GM21526 (cell line): ENCODE measurements around the gene KSR1.
"Not testable (repeated sequence)": the region's sequence is repeated elsewhere in the genome, so short reads cannot be mapped to it uniquely, and the experiment has no call there.

Experiments used
- ATAC-seq: cut with Tn5 transposase; IDR thresholded peaks from one replicate; pipeline ENCODE4 v1.9.1; 2021; ENCODE audit warnings: moderate library complexity; ENCODE audit not compliant: unreplicated experiment, low FRiP score

The KSR1 gene

GRCh38 chr17:27425991-27426390 is 30.3 kb upstream of the KSR1 start:
- ATAC-seq = no peak

GRCh38 chr17:27426471-27426870 is 29.8 kb upstream of the KSR1 start:
- not testable (repeated sequence) for ATAC-seq

- not testable (repeated sequence) for ATAC-seq
These were observed 28.9 kb upstream of the KSR1 start for GRCh38 chr17:27427166-27427862.

DNA sequence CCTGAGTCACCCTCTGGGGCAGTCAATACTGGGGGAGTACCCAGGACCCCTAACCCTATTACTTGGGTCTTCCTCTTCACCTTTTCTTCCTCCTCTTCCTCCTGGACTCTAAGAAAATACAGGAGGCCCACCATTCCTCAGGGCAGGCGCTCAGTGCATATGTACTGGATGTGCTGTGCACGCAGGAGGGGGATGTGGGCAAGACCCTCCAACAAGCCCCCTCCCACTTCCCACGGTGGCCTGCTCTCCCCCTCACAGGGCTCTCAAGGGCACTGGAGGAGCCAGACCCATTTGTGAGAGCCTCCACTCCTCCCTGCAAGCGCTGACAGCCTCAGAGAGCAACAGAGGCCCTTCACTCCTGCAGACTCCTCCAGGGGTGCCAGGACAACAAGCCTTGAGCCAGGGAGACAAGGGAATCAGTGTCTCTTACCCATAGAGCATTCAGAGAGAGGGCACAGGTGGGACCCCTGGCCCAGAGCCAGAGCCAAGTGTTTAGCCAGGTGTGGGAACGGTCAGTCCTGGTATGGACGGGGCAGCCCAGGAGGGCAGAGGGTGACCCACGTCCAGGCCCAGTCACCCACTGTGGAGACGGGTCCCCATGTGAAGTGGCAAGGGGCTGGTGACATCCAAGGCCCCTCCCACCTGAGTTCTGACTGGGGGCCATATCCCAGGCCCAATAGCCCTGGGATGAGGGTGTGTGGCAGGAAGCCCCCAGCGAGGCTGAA is 27.3 kb upstream of the KSR1 start:
- no peak for ATAC-seq

GRCh38 chr17:27429666-27430382 is 26.4 kb upstream of the KSR1 start:
- no peak for ATAC-seq

DNA sequence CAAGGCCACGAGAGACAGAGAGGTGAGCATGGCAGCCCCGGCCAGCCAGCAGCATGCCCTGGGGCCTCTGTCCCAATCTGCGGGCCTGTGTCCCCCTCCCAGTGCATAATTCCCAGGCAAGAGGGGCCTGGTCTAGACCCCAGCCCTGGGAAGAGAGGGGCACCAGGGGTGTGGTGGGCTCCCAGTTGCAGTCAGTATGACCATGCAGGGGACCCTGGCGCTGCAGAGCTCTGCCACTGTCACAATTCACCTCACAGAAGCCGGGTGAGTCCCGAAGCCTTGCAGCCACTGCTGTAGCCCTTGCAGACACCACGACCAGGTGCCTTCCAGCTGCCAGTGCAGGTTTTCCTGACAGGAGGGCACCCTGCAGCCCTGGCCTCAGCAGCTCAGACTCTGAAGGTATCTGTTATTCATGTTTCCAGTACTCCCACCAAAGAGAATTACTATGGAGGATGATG is 25.8 kb upstream of the KSR1 start:
- no peak for ATAC-seq

DNA sequence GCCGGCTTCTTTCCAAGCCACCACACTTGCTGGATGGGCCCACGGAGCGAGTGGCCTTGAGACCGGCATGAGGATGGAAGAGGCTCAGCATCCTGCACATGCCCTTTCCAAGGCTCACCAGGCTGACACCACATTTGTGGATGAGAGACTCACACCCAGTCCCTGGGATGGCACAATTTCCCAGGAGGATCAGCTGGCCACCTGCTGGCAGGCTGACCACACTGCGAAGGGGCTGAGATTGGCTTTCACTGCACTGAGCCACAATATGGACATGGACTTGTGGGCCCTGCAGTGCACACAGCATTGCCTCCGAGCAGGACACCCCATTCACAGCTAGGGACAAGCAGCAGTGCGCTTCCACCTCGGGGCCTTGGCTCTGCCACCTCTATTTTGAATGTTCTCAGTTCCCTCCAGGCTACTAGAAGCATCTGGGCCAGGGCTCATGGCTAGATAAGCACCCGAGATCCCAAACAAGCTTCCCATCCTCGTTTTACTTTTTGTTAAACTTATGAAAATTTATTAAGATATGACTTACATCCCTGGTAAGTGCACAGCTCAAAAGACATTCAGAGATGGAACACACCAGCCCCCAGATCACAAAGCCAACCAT is 25.3 kb upstream of the KSR1 start:
- ATAC-seq = no peak

GRCh38 chr17:27433521-27433920 is 22.7 kb upstream of the KSR1 start:
- ATAC-seq = no peak

GRCh38 chr17:27435431-27436070 is 20.7 kb upstream of the KSR1 start:
- not testable (repeated sequence) for ATAC-seq

- no peak for ATAC-seq
These were observed 17.8 kb upstream of the KSR1 start for GRCh38 chr17:27438348-27438998.

DNA sequence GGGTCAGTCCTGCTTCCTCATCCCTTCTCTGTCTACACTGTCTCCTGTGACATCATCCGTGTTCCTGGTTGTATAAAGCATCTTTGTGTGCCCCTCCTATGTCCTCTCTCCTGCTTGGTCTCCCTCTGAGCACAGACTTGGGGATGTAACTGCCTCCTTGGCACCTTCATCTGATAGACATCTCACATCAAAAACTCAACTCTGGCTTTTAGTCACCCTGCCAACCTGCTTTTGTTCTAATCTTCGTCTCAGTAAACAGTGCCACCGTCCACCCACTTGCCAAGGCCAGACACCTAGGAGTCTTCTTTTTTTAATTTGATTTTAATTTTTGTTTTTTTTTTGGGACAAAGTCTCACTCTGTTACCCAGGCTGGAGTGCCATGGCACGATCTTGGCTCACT is 16.9 kb upstream of the KSR1 start:
- no peak for ATAC-seq

DNA sequence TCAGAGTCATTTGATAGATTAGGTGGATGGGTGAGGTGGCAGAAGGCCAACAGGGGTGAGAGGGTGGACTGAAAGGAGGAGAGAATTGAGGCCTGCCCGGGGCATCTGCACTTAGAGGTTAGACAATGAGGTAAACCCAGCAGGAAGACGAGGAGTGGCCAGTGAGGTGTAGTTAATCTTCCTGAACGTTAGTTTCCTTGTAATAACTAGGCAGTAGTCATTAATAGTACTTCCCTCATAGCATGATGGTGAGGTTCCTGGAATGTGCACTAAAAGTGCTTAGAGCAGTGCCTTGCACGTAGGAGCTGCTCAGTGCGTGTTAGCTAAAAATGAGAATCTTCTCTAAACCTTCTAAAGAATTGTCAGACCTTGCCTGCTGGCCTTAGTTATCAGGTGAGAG is 13.5 kb upstream of the KSR1 start:
- no peak for ATAC-seq

DNA sequence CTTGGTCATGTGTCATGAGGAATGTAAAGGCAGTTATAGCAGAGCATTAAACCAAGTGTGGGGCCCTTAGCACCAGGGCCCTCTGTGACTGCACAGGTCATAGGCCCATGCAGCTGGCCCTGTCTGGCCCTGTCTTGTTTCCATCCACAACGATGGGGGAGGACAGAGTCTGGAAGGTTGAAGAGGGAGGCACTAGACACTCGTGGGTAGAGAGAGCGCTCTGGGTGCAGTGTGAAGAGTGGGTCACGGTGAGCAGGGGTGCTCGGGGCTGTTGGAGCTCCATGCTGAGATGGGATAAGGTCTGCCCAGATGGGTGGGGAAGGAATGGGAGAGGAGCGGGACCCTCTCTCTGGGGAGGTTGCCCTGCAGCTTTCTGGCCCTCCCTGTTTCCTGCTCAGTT is 12.8 kb upstream of the KSR1 start:
- ATAC-seq = no peak

- no peak for ATAC-seq
These were observed 10.3 kb upstream of the KSR1 start for GRCh38 chr17:27445971-27446370.

GRCh38 chr17:27446569-27447301 is 9.5 kb upstream of the KSR1 start:
- no peak for ATAC-seq

GRCh38 chr17:27448534-27448933 is 7.7 kb upstream of the KSR1 start:
- not testable (repeated sequence) for ATAC-seq

DNA sequence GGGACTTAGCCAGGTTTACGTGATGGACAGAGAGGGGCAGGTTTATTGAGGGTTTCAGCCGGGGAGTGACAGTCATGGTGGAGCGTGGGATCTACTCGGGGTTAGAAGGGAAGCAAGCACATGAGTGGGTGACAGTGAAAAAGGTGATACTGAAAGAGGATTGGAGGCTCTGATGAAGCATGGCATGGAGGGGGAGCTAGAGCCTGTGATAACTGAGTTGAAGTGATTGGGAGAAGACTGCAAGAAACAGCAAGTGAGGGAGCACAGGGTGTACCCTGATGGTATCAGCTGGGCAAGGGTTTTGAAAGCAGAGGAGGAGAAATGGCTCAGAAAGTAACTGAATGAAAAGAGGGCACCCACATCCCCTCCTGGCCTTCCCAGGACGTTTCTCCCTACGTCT is 6.7 kb upstream of the KSR1 start:
- no peak for ATAC-seq

GRCh38 chr17:27449988-27450387 is 6.3 kb upstream of the KSR1 start:
- no peak for ATAC-seq

- no peak for ATAC-seq
These were observed 5.8 kb upstream of the KSR1 start for GRCh38 chr17:27450416-27450815.
